Activated CD8-positive, alpha-beta memory T cell treated with anti-CD3 and anti-CD28 coated beads for 4 hours (primary cell): Measurements from ENCODE around the gene LRPAP1.

Experiments used
- DNase-seq, 2 donors: peaks; one replicate each; pipeline ENCODE4 v3.0.0-alpha.2; 2020; ENCODE audit warnings: low read depth in 2 of 2

The LRPAP1 gene

GRCh38 chr4:3473181-3473950, 58.9 kb downstream of the LRPAP1 start:
- no peak for DNase-seq

DNA sequence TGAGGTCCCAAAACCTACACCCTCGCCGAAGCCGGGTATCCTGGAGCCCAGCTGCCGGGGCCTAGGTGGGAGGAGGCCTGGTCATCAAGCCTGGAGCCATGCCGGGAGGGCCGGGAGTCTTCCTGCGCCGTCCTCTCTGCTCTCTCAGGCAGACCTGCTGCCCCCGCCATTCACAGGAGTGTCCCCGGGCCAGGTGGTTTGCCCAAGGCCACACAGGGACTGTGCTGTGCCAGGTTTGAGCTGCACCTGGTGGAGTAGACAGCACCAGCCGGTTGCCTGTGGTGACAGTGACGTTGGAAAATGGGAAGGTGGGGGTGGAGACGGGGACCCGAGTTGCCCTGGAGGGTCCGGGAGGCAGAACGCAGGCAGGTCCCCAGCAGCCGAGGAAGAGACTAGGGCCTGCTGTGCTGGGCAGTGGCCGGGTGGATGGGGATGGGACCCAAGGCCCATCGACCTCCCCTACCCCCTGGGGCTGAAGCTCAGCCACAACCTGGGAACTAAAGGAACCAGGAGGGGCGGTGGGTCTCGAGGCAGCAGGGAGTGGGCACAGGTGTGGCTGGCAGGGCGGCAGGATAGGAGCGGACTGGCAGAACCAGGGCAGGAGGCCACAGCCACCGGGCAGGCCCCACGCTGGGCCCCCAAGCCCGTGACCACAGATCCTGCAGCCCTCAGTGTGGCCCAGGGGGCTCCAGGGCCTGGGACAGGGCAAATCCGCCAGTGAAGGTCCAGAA, 59.6 kb downstream of the LRPAP1 start:
- no peak for DNase-seq

DNA sequence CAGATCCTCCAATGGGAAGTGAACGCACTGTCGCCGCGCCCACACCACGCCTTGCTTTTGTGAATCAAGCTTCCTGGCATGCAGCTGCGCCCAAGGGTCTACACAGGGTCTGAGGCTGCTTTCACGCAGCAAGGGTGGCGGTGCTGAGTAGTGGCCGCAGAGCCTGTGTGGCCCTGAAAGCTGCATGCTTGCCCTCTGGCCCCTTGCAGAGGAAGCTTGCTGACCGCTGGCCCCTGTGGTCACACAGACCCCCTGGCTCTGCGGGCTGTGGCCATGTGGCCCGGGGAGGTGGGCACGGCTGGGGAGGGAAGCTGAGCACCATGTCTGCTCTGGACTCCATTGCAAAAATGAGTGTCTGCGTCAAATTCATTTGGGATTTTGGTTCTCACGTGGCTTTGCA, 60.3 kb downstream of the LRPAP1 start:
- DNase-seq, result no peak

DNA sequence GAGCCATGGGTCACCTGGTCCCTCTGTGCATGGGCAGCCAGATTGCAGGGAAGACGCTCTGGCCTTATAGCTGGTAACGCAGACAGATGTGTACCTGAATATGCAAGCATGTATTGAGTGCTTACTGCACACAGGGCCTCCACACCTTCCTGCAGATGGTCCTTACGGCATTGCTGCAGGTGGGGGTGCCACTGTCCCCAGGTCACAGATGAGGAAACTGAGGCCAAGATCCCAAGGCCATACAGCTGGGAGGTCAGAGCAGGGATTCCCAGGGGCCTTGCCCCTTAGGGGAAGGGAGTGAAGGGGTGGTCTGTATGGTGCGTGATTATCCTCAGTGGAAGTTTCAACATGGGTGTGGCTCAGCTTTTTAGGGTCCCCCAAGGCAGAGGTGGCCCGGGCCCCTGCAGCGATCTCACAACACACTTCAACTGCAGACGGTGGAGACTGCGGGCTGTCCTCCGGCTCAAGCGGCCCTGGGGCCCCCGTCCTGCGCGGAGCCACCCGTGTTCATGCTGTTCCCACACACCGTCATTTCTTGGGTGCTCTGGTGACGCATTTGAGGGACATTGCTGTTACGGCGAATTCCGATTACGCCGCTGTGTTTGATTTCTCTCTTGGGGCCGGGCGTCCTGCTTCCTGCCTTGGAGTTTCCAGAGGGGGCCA, 61.0 kb downstream of the LRPAP1 start:
- DNase-seq, result no peak

DNA sequence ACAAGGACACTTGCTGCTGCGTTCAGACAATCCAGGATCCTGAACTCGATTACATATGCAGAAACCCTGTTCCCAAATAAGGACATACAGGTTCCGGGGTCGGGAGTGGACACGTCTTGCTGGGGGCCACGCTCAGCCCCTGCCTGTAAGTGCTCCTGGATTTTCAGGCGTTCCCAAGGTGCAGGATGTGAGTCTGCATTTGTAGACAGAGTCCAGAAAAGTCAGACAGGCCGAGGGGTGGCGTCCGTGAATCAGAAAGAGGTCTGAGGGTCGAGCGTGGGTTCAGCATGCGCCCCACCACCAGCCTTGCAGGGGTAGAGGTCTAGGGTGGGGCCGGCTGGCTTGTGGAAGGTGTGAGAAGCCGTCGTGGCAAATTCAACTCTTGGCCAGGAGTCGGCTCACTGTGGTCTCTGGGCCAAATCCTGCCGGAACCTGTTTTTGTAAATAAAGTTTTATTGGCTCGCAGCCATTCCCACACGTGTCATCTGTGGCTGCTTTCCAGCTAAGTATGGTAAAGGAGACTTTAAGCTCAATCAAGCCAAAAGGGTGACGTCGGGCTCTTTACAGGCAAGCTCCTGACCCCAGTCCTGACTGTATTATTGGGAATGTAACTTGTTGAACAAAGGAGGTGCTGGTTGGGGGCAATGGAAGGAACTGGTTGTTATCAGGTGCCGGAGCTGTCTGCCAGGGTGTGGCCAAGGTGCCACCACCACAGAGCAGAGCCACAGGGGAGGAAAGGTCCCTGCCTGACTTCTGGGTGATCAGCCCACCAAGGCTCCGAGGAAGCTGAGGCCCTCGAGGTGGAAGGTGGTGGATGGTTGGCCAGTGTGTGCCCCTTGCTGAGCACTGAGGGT, 61.8 kb downstream of the LRPAP1 start:
- DNase-seq, result no peak

GRCh38 chr4:3469386-3470243, 62.6 kb downstream of the LRPAP1 start:
- no peak for DNase-seq

DNA sequence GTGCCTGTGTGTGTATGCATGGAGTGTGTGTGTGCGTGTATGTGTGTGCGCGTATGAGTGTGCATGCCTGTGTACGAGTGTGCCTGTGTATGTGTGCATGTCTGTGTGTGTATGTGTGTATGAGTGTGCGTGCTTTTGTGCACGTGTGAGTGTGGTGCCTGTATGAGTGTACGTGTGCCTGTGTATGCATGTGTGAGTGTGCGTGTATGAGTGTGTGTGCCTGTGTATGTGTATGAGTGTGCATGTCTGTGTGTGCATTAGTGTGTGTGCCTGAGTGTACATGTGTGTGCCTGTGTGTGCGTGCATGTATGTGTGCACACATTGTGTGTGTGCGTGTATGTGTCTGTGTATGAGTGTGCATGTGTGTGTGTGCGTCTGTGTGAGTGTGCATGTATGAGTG, 63.4 kb downstream of the LRPAP1 start:
- no peak for DNase-seq

GRCh38 chr4:3468154-3468553, 64.1 kb downstream of the LRPAP1 start:
- no peak for DNase-seq

DNA sequence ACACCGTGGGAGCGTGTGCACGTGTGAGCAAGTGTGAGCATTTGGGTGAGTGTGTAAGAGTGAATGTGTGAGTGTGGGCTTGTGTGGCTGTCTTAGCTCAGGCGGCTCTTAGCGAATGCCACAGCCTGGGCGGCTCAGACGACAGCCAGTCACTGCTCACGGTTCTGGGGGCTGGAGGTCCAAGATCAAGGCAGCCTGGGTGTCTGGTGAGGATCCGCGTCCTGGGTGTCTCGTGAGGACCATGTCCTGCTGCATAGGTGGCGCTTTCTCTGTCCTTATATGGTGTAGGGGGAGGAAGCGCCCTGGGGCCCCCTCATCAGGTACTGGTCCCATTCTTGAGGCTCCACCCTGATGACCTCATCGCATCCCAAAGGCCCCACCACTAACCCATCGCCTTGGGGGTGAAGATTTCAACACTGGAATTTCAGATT, 64.6 kb downstream of the LRPAP1 start:
- no peak for DNase-seq

GRCh38 chr4:3466691-3467600, 65.3 kb downstream of the LRPAP1 start:
- no peak for DNase-seq

DNA sequence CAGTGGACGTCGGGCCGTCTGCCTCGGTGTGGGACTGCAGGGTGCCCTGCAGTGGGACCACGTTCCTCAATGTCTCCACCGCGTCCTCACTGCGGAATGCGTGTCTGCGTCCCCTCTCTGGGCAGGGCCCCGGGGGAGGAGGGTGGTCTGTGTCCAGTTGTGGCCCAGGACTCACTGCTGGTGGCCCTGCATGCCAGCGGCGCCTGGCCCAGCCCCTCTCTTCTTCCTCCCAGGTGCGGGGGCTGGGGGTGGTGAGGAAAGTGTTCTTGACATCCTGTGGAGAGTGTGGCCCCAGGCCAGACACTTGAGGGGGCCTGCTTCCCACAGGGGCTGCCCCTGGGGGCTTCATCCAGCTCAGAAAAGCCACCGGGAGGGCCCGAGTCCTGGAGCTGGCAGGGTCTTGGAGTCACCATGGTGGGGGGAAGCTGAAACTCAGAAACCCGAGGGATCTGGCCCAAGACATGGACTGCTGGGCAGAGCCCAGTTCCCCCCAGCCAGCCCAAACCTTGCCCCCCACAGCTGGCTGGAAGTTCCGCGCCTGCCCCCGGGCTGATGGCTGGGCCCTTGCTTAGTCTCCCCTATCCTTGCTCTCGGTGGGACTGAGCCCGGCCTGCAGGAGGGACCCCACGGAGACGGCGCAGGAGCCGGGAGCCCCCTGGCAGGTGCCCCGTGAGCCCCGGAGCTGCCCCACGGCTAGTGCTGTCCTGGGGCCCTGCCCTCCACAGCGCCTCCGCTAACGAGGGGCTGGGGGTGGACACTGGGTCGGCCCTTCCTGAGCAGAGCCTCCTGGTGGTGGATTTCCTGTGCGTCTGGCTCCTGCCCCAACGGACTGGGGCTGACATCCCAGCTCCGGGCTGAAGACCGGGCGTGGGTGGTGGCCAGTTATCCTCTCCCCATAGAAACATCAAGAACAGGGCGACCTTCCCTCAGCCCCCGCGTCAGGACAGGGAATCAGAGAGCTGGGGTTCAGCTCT, 66.2 kb downstream of the LRPAP1 start:
- DNase-seq, result no peak

GRCh38 chr4:3464911-3465697, 67.1 kb downstream of the LRPAP1 start:
- DNase-seq, result no peak

- no peak for DNase-seq
Measured at GRCh38 chr4:3464349-3464905, 67.8 kb downstream of the LRPAP1 start.

DNA sequence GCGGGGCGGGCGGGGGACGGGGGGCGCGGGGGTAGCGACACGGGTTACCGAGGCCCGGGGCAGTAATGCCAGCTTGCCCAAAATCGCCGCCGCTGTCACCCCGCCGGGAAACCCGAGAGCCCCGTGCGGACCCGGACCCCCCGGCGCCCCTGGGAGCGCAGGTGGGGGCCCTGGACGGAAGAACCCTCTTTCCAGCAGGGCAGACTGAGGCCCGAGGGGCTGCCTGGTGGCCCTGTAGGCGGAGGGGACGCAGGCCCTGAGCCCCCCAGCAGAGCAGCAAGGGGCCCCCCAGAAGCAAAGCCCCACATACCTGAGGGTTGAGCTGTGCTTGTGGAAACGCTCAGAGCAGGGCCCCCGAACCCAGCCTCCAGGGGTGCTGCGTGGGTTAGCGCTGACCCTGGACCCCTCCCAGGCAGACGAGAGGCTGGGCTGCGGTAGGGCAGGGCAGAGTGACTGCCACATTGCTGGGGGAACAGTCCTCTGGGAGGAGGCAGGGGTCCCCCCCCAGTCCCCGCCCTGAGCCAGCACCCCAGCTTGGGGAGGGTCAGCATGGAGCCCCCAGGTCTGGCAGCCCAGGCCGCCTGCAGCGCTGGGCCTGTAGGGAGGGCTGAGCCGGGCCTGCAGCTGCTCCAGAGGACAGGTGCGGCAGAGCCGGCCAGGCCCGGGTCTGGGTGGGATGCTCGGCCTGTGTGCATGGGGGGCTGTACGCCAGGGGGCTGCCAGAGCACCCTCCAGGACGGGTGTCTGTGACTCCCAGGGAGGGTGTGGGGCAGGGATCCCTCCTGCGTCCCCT, 68.5 kb downstream of the LRPAP1 start:
- no peak for DNase-seq

GRCh38 chr4:3462790-3463415, 69.3 kb downstream of the LRPAP1 start, which contains the start of gene DOK7:
Gene DOK7, plus strand, starts transcription at chr4:3463306. Its CDS starts 70 bp downstream, at chr4:3463376.
- no peak for DNase-seq

- no peak for DNase-seq
Measured at GRCh38 chr4:3462321-3462789, 69.9 kb downstream of the LRPAP1 start.
